NOMO-1 (cell line): ENCODE results near the gene BOLA3.
"Not testable (repeated sequence)": the region's sequence is repeated elsewhere in the genome, so short reads cannot be mapped to it uniquely, and the experiment has no call there.

Experiments used
- DNase-seq, 2 experiments: peaks; one replicate each; lab custom pipeline; 2025; ENCODE audit not compliant: unreplicated experiment in 2 of 2; lab: John Stamatoyannopoulos, UW

Gene BOLA3

GRCh38 chr2:74147727-74148456 lies at the start of gene BOLA3:
Gene BOLA3, minus strand, starts transcription at chr2:74147912. Its CDS starts 38 bp downstream, at chr2:74147874.
- peak; percentile 86 to 91 for DNase-seq

GRCh38 chr2:74197049-74197448 lies 49.3 kb upstream of the BOLA3 start:
- DNase-seq, result no peak

- no peak for DNase-seq
These were observed 47.1 kb upstream of the BOLA3 start for GRCh38 chr2:74194799-74195198.

GRCh38 chr2:74191596-74192380 lies 44.1 kb upstream of the BOLA3 start:
- DNase-seq, result no peak

GRCh38 chr2:74188696-74189095 lies 41.0 kb upstream of the BOLA3 start:
- no peak for DNase-seq

- DNase-seq, result no peak
These were observed 40.4 kb upstream of the BOLA3 start for GRCh38 chr2:74188018-74188601.

GRCh38 chr2:74186706-74187105 lies 39.0 kb upstream of the BOLA3 start:
- DNase-seq, result not testable (repeated sequence)

- DNase-seq, result peak; percentile 76 to 97
These were observed 38.3 kb upstream of the BOLA3 start for GRCh38 chr2:74186038-74186437.

GRCh38 chr2:74183878-74184277 lies 36.2 kb upstream of the BOLA3 start:
- no peak for DNase-seq

- peak; percentile 97 to 98 for DNase-seq
These were observed 34.0 kb upstream of the BOLA3 start for GRCh38 chr2:74181739-74182138.

GRCh38 chr2:74179063-74179865 lies 31.6 kb upstream of the BOLA3 start:
- DNase-seq, result no peak

GRCh38 chr2:74178211-74179062 lies 30.7 kb upstream of the BOLA3 start, which contains the start of gene MOB1A:
Gene MOB1A, minus strand, starts transcription at chr2:74178879. Its CDS starts 205 bp downstream, at chr2:74178674.
- peak; percentile 97 to 99 for DNase-seq

- no peak for DNase-seq
These were observed 30.0 kb upstream of the BOLA3 start for GRCh38 chr2:74177696-74178095.

GRCh38 chr2:74174909-74175308 lies 27.2 kb upstream of the BOLA3 start:
- no peak for DNase-seq

GRCh38 chr2:74168739-74169138 lies 21.0 kb upstream of the BOLA3 start:
- no peak for DNase-seq

GRCh38 chr2:74164761-74165160 lies 17.0 kb upstream of the BOLA3 start:
- DNase-seq, result no peak

GRCh38 chr2:74162951-74163350 lies 15.2 kb upstream of the BOLA3 start:
- DNase-seq, result no peak

GRCh38 chr2:74155830-74156229 lies 8.1 kb upstream of the BOLA3 start:
- no peak for DNase-seq

GRCh38 chr2:74152954-74153353 lies 5.2 kb upstream of the BOLA3 start:
- no peak for DNase-seq
